ENCODE data around the gene PRKAG2.

The PRKAG2 gene

GRCh38 chr7:151864081-151864480 lies 12.8 kb downstream of the PRKAG2 start:
- no peak for DNase-seq

- DNase-seq, result no peak
Observed at GRCh38 chr7:151863386-151864079, 13.4 kb downstream of the PRKAG2 start.

- no peak for DNase-seq
Observed at GRCh38 chr7:151862606-151863381, 14.1 kb downstream of the PRKAG2 start.

- DNase-seq, result no peak
Observed at GRCh38 chr7:151861881-151862280, 15.0 kb downstream of the PRKAG2 start.

- DNase-seq, result no peak
Observed at GRCh38 chr7:151860771-151861170, 16.1 kb downstream of the PRKAG2 start.

GRCh38 chr7:151859948-151860685 lies 16.8 kb downstream of the PRKAG2 start:
- DNase-seq, result no peak

GRCh38 chr7:151859111-151859947 lies 17.6 kb downstream of the PRKAG2 start:
- no peak for DNase-seq

GRCh38 chr7:151858456-151858855 lies 18.5 kb downstream of the PRKAG2 start:
- no peak for DNase-seq

- no peak for DNase-seq
Observed at GRCh38 chr7:151857866-151858450, 19.0 kb downstream of the PRKAG2 start.

GRCh38 chr7:151857412-151857811 lies 19.5 kb downstream of the PRKAG2 start:
- DNase-seq, result no peak

- no peak for DNase-seq
Observed at GRCh38 chr7:151856516-151856915, 20.4 kb downstream of the PRKAG2 start.

- no peak for DNase-seq
Observed at GRCh38 chr7:151856098-151856497, 20.8 kb downstream of the PRKAG2 start.

- no peak for DNase-seq
Observed at GRCh38 chr7:151854720-151855071, 22.2 kb downstream of the PRKAG2 start.

- DNase-seq, result peak; percentile 6
Observed at GRCh38 chr7:151853896-151854719, 22.8 kb downstream of the PRKAG2 start.

- DNase-seq, result no peak
Observed at GRCh38 chr7:151852486-151853396, 24.2 kb downstream of the PRKAG2 start.

- no peak for DNase-seq
Observed at GRCh38 chr7:151851782-151852181, 25.1 kb downstream of the PRKAG2 start.

- no peak for DNase-seq
Observed at GRCh38 chr7:151851145-151851751, 25.7 kb downstream of the PRKAG2 start.

- DNase-seq, result no peak
Observed at GRCh38 chr7:151850491-151851124, 26.3 kb downstream of the PRKAG2 start.

- DNase-seq, result no peak
Observed at GRCh38 chr7:151849879-151850260, 27.0 kb downstream of the PRKAG2 start.

Data from EL (cell line).